Endothelial cell (in vitro differentiated cells): ENCODE results near the gene MRGPRX4. TPM values are rescaled to one million over a fixed set of nuclear protein-coding genes. Genes with fewer than 3 reads are reported as not detected.
"Not testable (repeated sequence)": the region's sequence is repeated elsewhere in the genome, so short reads cannot be mapped to it uniquely, and the experiment has no call there.

Experiments
- DNase-seq: peaks from one replicate; pipeline ENCODE4 v3.0.0; 2021; ENCODE audit warnings: low spot score
- H3K27ac Mint-ChIP-seq: one replicate; pipeline ENCODE4 v1.8.0; 2021; ENCODE audit warnings: mixed read lengths, inconsistent platforms; ENCODE audit not compliant: unreplicated experiment
- H3K27me3 Mint-ChIP-seq: one replicate; pipeline ENCODE4 v1.8.0; 2021; ENCODE audit warnings: mild to moderate bottlenecking, moderate library complexity, mixed read lengths, inconsistent platforms; ENCODE audit not compliant: unreplicated experiment
- H3K36me3 Mint-ChIP-seq: one replicate; pipeline ENCODE4 v1.8.0; 2021; ENCODE audit warnings: mild to moderate bottlenecking, low read depth, mixed read lengths, inconsistent platforms; ENCODE audit not compliant: unreplicated experiment
- H3K4me1 Mint-ChIP-seq: one replicate; pipeline ENCODE4 v1.8.0; 2021; ENCODE audit warnings: mild to moderate bottlenecking, mixed read lengths, inconsistent platforms; ENCODE audit not compliant: unreplicated experiment
- H3K4me3 Mint-ChIP-seq: one replicate; pipeline ENCODE4 v1.8.0; 2021; ENCODE audit warnings: mild to moderate bottlenecking, mixed read lengths, inconsistent platforms; ENCODE audit not compliant: unreplicated experiment
- H3K9me3 Mint-ChIP-seq: one replicate; pipeline ENCODE4 v1.8.0; 2021; ENCODE audit warnings: mixed read lengths, inconsistent platforms; ENCODE audit not compliant: unreplicated experiment
- total RNA-seq: library from RNA; stranded (reverse); fragmentation: NEBNext Ultra II Directional; extraction: Animal tissue kit (Norgen Biotek cat#: 25700); gene quantifications from one replicate; pipeline ENCODE4 v1.2.1, GENCODE V29; 2021; ENCODE audit not compliant: unreplicated experiment
- TF ChIP-seq, protein P1 (sequence below): fragments of 200-600 bp; sonication (generic); IDR thresholded peaks from one replicate; pipeline ENCODE4 v1.5.0; 2021; ENCODE audit warnings: antibody characterized with exemption; ENCODE audit not compliant: unreplicated experiment

The MRGPRX4 gene
- total RNA-seq, 1 donor from 2014 or later, result not detected

DNA sequence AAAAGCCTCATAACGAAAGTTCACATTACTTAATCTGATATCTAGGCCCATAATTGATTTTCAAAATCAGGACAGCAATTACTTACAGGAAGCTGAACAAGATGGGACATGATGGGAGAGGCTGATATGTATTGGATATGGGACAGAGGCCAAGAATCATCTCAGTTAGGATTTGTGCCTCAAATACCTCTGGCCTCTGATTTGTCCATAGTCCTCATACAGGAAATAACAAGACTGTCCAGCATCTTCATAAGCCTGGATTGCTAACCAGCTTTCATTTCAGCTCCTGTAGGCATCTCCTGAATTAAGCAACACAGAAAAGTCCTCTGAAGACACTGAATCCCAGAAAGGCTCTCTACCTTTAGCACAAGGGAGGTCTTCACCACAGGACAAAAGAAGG is 4.3 kb upstream of the MRGPRX4 start:
- TF ChIP-seq, protein P1, sequence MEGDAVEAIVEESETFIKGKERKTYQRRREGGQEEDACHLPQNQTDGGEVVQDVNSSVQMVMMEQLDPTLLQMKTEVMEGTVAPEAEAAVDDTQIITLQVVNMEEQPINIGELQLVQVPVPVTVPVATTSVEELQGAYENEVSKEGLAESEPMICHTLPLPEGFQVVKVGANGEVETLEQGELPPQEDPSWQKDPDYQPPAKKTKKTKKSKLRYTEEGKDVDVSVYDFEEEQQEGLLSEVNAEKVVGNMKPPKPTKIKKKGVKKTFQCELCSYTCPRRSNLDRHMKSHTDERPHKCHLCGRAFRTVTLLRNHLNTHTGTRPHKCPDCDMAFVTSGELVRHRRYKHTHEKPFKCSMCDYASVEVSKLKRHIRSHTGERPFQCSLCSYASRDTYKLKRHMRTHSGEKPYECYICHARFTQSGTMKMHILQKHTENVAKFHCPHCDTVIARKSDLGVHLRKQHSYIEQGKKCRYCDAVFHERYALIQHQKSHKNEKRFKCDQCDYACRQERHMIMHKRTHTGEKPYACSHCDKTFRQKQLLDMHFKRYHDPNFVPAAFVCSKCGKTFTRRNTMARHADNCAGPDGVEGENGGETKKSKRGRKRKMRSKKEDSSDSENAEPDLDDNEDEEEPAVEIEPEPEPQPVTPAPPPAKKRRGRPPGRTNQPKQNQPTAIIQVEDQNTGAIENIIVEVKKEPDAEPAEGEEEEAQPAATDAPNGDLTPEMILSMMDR, result no peak
- H3K27ac Mint-ChIP-seq, result no peak overlapping the region
- no peaks in the 10 kb centered on the region for H3K9me3 Mint-ChIP-seq
- no peak for DNase-seq
- no peaks in the 10 kb centered on the region for H3K36me3 Mint-ChIP-seq
- no peaks in the 10 kb centered on the region for H3K27me3 Mint-ChIP-seq
- peaks cover 3% of the 10 kb centered on the region for H3K4me1 Mint-ChIP-seq
- no peak overlapping the region for H3K4me3 Mint-ChIP-seq

DNA sequence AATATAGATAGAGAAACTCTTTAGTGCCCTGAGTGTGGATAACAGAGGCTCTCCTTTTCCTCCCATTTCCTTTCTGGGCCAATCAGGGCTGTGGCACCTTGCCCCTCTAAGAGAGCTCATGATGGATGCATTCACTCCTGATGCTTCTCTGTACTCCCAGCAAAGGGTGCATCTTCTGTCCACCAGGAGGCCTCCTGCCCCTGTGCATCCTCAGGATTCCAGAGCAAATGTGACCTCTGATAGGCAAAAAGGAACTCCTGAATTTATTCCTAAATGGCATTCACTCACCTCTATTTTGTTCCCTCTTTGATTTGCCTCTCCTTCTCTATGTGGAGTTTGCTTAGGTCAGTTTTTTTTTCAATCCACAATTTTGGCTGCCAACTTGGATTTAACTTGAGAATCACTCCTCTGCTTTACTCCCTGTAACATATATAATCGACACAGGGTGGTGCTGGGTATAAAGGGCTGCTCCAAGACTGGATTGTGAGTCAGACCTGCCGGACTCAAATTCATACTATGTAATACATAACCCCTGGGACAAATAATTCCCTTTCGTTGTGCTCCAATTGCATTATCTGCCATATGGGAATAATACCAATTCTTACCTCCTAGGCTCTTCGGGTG is 1.1 kb upstream of the MRGPRX4 start:
- DNase-seq, result peak; percentile 33
- Mint-ChIP-seq H3K9me3 (no peaks in the 10 kb centered on the region), H3K36me3 (no peaks in the 10 kb centered on the region), H3K27ac (no peak overlapping the region), H3K4me3 (no peak overlapping the region), H3K27me3 (no peaks in the 10 kb centered on the region), H3K4me1 (peaks cover 3% of the 10 kb centered on the region)
- TF ChIP-seq, protein P1, result peak; percentile 28

DNA sequence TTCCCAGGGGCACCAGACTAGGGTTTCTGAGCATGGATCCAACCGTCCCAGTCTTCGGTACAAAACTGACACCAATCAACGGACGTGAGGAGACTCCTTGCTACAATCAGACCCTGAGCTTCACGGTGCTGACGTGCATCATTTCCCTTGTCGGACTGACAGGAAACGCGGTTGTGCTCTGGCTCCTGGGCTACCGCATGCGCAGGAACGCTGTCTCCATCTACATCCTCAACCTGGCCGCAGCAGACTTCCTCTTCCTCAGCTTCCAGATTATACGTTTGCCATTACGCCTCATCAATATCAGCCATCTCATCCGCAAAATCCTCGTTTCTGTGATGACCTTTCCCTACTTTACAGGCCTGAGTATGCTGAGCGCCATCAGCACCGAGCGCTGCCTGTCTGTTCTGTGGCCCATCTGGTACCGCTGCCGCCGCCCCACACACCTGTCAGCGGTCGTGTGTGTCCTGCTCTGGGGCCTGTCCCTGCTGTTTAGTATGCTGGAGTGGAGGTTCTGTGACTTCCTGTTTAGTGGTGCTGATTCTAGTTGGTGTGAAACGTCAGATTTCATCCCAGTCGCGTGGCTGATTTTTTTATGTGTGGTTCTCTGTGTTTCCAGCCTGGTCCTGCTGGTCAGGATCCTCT is 709 bp downstream of the MRGPRX4 start:
- Mint-ChIP-seq H3K27me3 (peaks cover 2% of the 10 kb centered on the region), H3K4me3 (no peak overlapping the region), H3K9me3 (no peaks in the 10 kb centered on the region), H3K4me1 (peaks cover 3% of the 10 kb centered on the region), H3K27ac (no peak overlapping the region), H3K36me3 (no peaks in the 10 kb centered on the region)
- DNase-seq, result no peak
- TF ChIP-seq, protein P1, result no peak

DNA sequence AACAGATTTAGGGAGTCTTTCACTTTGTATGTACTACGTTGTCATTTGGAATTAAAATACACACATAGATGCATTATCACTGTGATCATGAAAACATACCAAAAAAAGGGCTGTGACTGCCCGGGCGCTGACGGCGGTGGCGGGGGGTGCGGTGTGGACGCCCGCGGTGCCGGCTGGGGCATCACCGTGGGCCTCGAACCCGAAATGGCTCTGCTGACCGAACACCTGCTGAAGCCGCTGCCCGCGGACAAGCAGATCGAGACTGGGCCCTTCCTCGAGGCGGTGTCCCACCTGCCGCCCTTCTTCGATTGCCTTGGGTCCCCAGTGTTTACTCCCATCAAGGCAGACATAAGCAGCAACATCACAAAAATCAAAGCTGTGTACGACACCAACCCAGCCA is 16.2 kb downstream of the MRGPRX4 start:
- Mint-ChIP-seq H3K4me3 (no peak overlapping the region), H3K9me3 (no peaks in the 10 kb centered on the region), H3K27ac (no peak overlapping the region), H3K36me3 (no peaks in the 10 kb centered on the region), H3K27me3 (no peaks in the 10 kb centered on the region), H3K4me1 (no peaks in the 10 kb centered on the region)
- TF ChIP-seq, protein P1, result no peak
- no peak for DNase-seq

DNA sequence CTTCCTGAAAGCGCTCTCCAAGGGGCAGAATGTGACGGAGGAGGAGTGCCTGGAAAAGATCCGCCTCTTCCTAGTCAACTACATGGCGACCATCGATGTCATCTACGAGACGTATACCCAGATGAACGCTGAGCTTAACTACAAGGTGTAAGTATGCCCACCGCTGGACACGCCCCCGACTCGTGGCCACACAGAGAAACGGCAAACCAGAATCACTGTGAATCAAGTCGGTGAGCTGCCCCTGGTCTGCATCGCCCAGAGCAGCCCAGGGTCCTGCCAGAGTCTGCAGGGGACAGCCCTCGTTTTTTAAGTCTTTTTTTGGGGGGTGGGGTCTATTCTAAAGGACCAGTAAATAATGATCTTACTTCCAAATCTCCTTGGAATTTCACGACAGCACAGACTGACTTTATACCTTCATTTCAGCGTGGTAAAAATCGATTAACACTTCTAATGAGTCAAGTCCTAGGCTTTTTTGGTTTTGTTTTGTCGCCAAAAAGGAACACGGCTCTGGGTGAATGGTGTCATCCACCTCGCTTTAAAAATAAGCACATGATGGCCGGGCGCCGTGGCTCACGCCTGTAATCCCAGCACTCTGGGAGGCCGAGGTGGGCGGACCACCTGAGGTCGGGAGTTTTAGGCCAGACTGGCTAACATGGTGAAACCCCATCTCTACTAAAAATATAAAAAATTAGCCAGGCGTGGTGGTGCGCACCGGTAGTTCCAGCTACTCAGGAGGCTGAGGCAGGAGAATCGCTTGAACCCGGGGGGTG is 17.0 kb downstream of the MRGPRX4 start:
- H3K27me3 Mint-ChIP-seq, H3K27ac Mint-ChIP-seq, H3K4me1 Mint-ChIP-seq, H3K36me3 Mint-ChIP-seq, H3K9me3 Mint-ChIP-seq, DNase-seq, H3K4me3 Mint-ChIP-seq: not testable (repeated sequence)
